HEK293 (cell line): ENCODE results near the gene BEND7.

Experiments used
- CTCF ChIA-PET: fragments of 350-600 bp; formaldehyde crosslinking; extraction: SDS; loops from one replicate; lab custom pipeline; 2021; ENCODE audit warnings: antibody characterized with exemption; lab: Yijun Ruan, JAX
- POLR2A ChIA-PET: fragments of 300-600 bp; formaldehyde crosslinking; extraction: SDS; loops from one replicate; lab custom pipeline; 2020; ENCODE audit warnings: antibody characterized with exemption, inconsistent platforms; lab: Yijun Ruan, JAX
- H3K27ac ChIP-seq: fragments of 200-500 bp; sonication (Bioruptor generic); 2 replicates; pipeline ENCODE4 v1.5.1; 2014; ENCODE audit warnings: low read depth, low read length, control low read depth, inconsistent platforms; ENCODE audit errors: extremely low read depth
- H3K36me3 ChIP-seq, 2 experiments: fragments of 200-500 bp in 1 of 2; sonication (Bioruptor generic) in 1 of 2; 1 replicate in 1 of 2; 2 replicates in 1 of 2; pipeline ENCODE4 v1.5.1; 2014 to 2017; ENCODE audit warnings: inconsistent platforms in 2 of 2, low read length in 2 of 2; ENCODE audit not compliant: control insufficient read depth in 2 of 2, insufficient read depth in 1 of 2
- H3K4me1 ChIP-seq: fragments of 200-500 bp; sonication (Bioruptor generic); 2 replicates; pipeline ENCODE4 v1.5.1; 2014; ENCODE audit warnings: mild to moderate bottlenecking, low read length, inconsistent platforms; ENCODE audit not compliant: control insufficient read depth, insufficient read depth
- H3K4me3 ChIP-seq: 2 replicates; pipeline ENCODE4 v1.5.1; 2011; ENCODE audit warnings: low read depth, mild to moderate bottlenecking, control low read depth, low read length, moderate library complexity
- H3K9me3 ChIP-seq: fragments of 200-500 bp; sonication (Bioruptor generic); 2 replicates; pipeline ENCODE4 v1.5.1; 2014; ENCODE audit warnings: low read depth, low read length, inconsistent platforms; ENCODE audit not compliant: control insufficient read depth, insufficient read depth
- FEZF1 ChIP-seq: fragments of 450-650 bp; formaldehyde crosslinking; IDR thresholded peaks from 2 replicates; pipeline ENCODE4 v1.5.1; 2016; ENCODE audit warnings: missing biosample characterization, missing genetic modification characterization
- GFI1B ChIP-seq: fragments of 450-650 bp; formaldehyde crosslinking; IDR thresholded peaks from 2 replicates; pipeline ENCODE4 v1.5.1; 2016; ENCODE audit warnings: missing biosample characterization, missing genetic modification characterization
- GLIS1 ChIP-seq: fragments of 450-650 bp; formaldehyde crosslinking; IDR thresholded peaks from 2 replicates; pipeline ENCODE4 v1.5.1; 2016; ENCODE audit warnings: missing biosample characterization, missing genetic modification characterization
- GLIS2 ChIP-seq: fragments of 450-650 bp; formaldehyde crosslinking; IDR thresholded peaks from 2 replicates; pipeline ENCODE4 v1.5.1; 2016; ENCODE audit warnings: missing biosample characterization, missing genetic modification characterization
- KLF17 ChIP-seq: fragments of 450-650 bp; formaldehyde crosslinking; IDR thresholded peaks from 2 replicates; pipeline ENCODE4 v1.5.1; 2016; ENCODE audit warnings: missing biosample characterization, missing genetic modification characterization
- PATZ1 ChIP-seq: fragments of 450-650 bp; formaldehyde crosslinking; IDR thresholded peaks from 2 replicates; pipeline ENCODE4 v1.5.1; 2016; ENCODE audit warnings: missing biosample characterization, missing genetic modification characterization
- SCRT2 ChIP-seq: fragments of 450-650 bp; formaldehyde crosslinking; IDR thresholded peaks from 2 replicates; pipeline ENCODE4 v1.5.1; 2016; ENCODE audit warnings: missing biosample characterization, missing genetic modification characterization
- ZBTB20 ChIP-seq: fragments of 450-650 bp; formaldehyde crosslinking; IDR thresholded peaks from 2 replicates; pipeline ENCODE4 v1.5.1; 2016; ENCODE audit warnings: missing biosample characterization, missing genetic modification characterization
- ZBTB26 ChIP-seq: fragments of 450-650 bp; formaldehyde crosslinking; optimal IDR thresholded peaks from 2 replicates; pipeline ENCODE3; 2016; ENCODE audit warnings: missing biosample characterization, mild to moderate bottlenecking, missing genetic modification characterization
- ZBTB8A ChIP-seq: fragments of 450-650 bp; formaldehyde crosslinking; IDR thresholded peaks from 2 replicates; pipeline ENCODE4 v1.5.1; 2016; ENCODE audit warnings: missing biosample characterization, missing genetic modification characterization
- ZFHX2 ChIP-seq: fragments of 450-650 bp; formaldehyde crosslinking; conservative IDR thresholded peaks from 2 replicates; pipeline ENCODE4 v1.5.1; 2016; ENCODE audit warnings: missing biosample characterization, missing genetic modification characterization
- ZFP41 ChIP-seq: fragments of 450-650 bp; formaldehyde crosslinking; IDR thresholded peaks from 2 replicates; pipeline ENCODE4 v1.5.1; 2016; ENCODE audit warnings: missing biosample characterization, missing genetic modification characterization, borderline replicate concordance
- ZIC2 ChIP-seq: fragments of 450-650 bp; formaldehyde crosslinking; IDR thresholded peaks from 2 replicates; pipeline ENCODE4 v1.5.1; 2016; ENCODE audit warnings: missing biosample characterization, missing genetic modification characterization
- ZNF121 ChIP-seq: fragments of 450-650 bp; formaldehyde crosslinking; IDR thresholded peaks from 2 replicates; pipeline ENCODE4 v1.5.1; 2016; ENCODE audit warnings: missing biosample characterization, missing genetic modification characterization
- ZNF157 ChIP-seq: fragments of 450-650 bp; formaldehyde crosslinking; IDR thresholded peaks from 2 replicates; pipeline ENCODE4 v1.5.1; 2016; ENCODE audit warnings: missing biosample characterization, missing genetic modification characterization
- ZNF239 ChIP-seq: fragments of 450-650 bp; formaldehyde crosslinking; IDR thresholded peaks from 2 replicates; pipeline ENCODE4 v1.5.1; 2016; ENCODE audit warnings: missing biosample characterization, missing genetic modification characterization
- ZNF335 ChIP-seq: fragments of 450-650 bp; formaldehyde crosslinking; conservative IDR thresholded peaks from 2 replicates; pipeline ENCODE4 v1.5.1; 2016; ENCODE audit warnings: missing biosample characterization, missing genetic modification characterization
- ZNF501 ChIP-seq: fragments of 450-650 bp; formaldehyde crosslinking; IDR thresholded peaks from 2 replicates; pipeline ENCODE4 v1.5.1; 2016; ENCODE audit warnings: missing biosample characterization, missing genetic modification characterization
- ZNF513 ChIP-seq: fragments of 450-650 bp; IDR thresholded peaks from 2 replicates; pipeline ENCODE4 v1.5.1; 2018; ENCODE audit warnings: missing biosample characterization, missing genetic modification characterization
- ZNF548 ChIP-seq: fragments of 450-650 bp; formaldehyde crosslinking; IDR thresholded peaks from 2 replicates; pipeline ENCODE4 v1.5.1; 2016; ENCODE audit warnings: missing biosample characterization, missing genetic modification characterization
- ZNF558 ChIP-seq: fragments of 450-650 bp; formaldehyde crosslinking; IDR thresholded peaks from 2 replicates; pipeline ENCODE4 v1.5.1; 2016; ENCODE audit warnings: missing biosample characterization, missing genetic modification characterization
- ZNF658 ChIP-seq: fragments of 450-650 bp; formaldehyde crosslinking; IDR thresholded peaks from 2 replicates; pipeline ENCODE4; 2016; ENCODE audit warnings: missing biosample characterization, missing genetic modification characterization
- ZNF704 ChIP-seq: fragments of 450-650 bp; formaldehyde crosslinking; IDR thresholded peaks from 2 replicates; pipeline ENCODE4 v1.5.1; 2016; ENCODE audit warnings: missing biosample characterization, missing genetic modification characterization
- ZNF747 ChIP-seq: fragments of 450-650 bp; formaldehyde crosslinking; IDR thresholded peaks from 2 replicates; pipeline ENCODE4 v1.5.1; 2016; ENCODE audit warnings: missing biosample characterization, missing genetic modification characterization
- ZNF791 ChIP-seq: fragments of 450-650 bp; formaldehyde crosslinking; IDR thresholded peaks from 2 replicates; pipeline ENCODE4 v1.5.1; 2016; ENCODE audit warnings: missing biosample characterization, missing genetic modification characterization

BEND7 gene

GRCh38 chr10:13528123-13528874 is 515 bp downstream of the BEND7 start:
- H3K27ac ChIP-seq = peak overlapping the region; percentile 75; the same call in 1 of the 2 replicates
- H3K9me3 ChIP-seq = no peaks in the 10 kb centered on the region
- ChIA-PET CTCF (interaction anchor here (0.6 to 1.4 kb wide), 2 partner anchors 9 to 203 kb away, joined by 3 to 5 read pairs; no protein-coding TSS in a partner anchor), POLR2A (interaction anchor here (0.7 to 1.0 kb wide), 3 partner anchors 9 to 59 kb away, joined by 3 to 6 read pairs (median 3); partner anchors contain the start of gene PRPF18)
- peaks cover 2% of the 10 kb centered on the region; the same call in 1 of the 2 replicates for H3K4me1 ChIP-seq
- peaks cover 0 to 15% of the 10 kb centered on the region in 2 experiments; a peak in 1 of 3 replicates for H3K36me3 ChIP-seq
- no peak for TF ChIP-seq ZNF791 (tag by site-specific recombination)
- TF ChIP-seq FEZF1 (tag by site-specific recombination) = no peak
- TF ChIP-seq ZNF747 (tag by site-specific recombination) = no peak
- TF ChIP-seq GLIS1 (tag by site-specific recombination) = peak; percentile 72
- TF ChIP-seq ZNF548 (tag by site-specific recombination) = no peak
- TF ChIP-seq ZNF239 (tag by site-specific recombination) = no peak
- peak; percentile 96 for TF ChIP-seq ZNF335
- peak; percentile 44; the same call in 1 of the 2 replicates for TF ChIP-seq ZBTB20 (tag by site-specific recombination)
- no peak for TF ChIP-seq ZNF121 (tag by site-specific recombination)
- TF ChIP-seq KLF17 = 0 out of 2 replicates have a peak, but pooled peaks have one; percentile 19
- peak; percentile 82 for TF ChIP-seq GLIS2 (tag by site-specific recombination)
- no peak for TF ChIP-seq ZFHX2 (tag by site-specific recombination)
- peak; percentile 54 for TF ChIP-seq ZIC2
- TF ChIP-seq ZFP41 (tag by site-specific recombination) = no peak
- no peak for TF ChIP-seq GFI1B
- TF ChIP-seq ZNF658 = no peak
- peak; percentile 54 for TF ChIP-seq PATZ1 (tag by site-specific recombination)
- TF ChIP-seq ZBTB26 (tag by site-specific recombination) = peak; percentile 34
- TF ChIP-seq ZBTB8A (tag by site-specific recombination) = peak; percentile 73
- no peak for TF ChIP-seq ZNF501
- H3K4me3 ChIP-seq = peak overlapping the region; percentile 57

GRCh38 chr10:13527864-13528122 is 1.0 kb downstream of the BEND7 start:
- Histone ChIP-seq H3K27ac (peak overlapping the region; percentile 75; the same call in 1 of the 2 replicates), H3K4me1 (peaks cover 2% of the 10 kb centered on the region; the same call in 1 of the 2 replicates), H3K36me3 (peaks cover 0 to 20% of the 10 kb centered on the region in 2 experiments; a peak in 1 of 3 replicates), H3K4me3 (peak overlapping the region; percentile 57), H3K9me3 (no peaks in the 10 kb centered on the region)
- no peak for TF ChIP-seq ZNF513
- TF ChIP-seq ZNF558 (tag by site-specific recombination) = no peak
- TF ChIP-seq SCRT2 (tag by site-specific recombination) = peak; percentile 7
- TF ChIP-seq ZNF157 (tag by site-specific recombination) = no peak
- no peak for TF ChIP-seq ZNF704 (tag by site-specific recombination)
- ChIA-PET POLR2A (interaction anchor here (0.7 to 1.0 kb wide), 3 partner anchors 9 to 59 kb away, joined by 3 to 6 read pairs (median 3); partner anchors contain the start of gene PRPF18), CTCF (interaction anchor here (0.6 to 1.4 kb wide), 3 partner anchors 9 to 203 kb away, joined by 3 to 5 read pairs (median 4); no protein-coding TSS in a partner anchor)
